NCI-H1436 (cell line): ENCODE measurements around the gene RXRA.

Experiments used
- DNase-seq: peaks from one replicate; lab custom pipeline; 2025; lab: John Stamatoyannopoulos, UW

RXRA gene

GRCh38 chr9:134324359-134325095, 1.7 kb upstream of the RXRA start:
- DNase-seq: no peak

DNA sequence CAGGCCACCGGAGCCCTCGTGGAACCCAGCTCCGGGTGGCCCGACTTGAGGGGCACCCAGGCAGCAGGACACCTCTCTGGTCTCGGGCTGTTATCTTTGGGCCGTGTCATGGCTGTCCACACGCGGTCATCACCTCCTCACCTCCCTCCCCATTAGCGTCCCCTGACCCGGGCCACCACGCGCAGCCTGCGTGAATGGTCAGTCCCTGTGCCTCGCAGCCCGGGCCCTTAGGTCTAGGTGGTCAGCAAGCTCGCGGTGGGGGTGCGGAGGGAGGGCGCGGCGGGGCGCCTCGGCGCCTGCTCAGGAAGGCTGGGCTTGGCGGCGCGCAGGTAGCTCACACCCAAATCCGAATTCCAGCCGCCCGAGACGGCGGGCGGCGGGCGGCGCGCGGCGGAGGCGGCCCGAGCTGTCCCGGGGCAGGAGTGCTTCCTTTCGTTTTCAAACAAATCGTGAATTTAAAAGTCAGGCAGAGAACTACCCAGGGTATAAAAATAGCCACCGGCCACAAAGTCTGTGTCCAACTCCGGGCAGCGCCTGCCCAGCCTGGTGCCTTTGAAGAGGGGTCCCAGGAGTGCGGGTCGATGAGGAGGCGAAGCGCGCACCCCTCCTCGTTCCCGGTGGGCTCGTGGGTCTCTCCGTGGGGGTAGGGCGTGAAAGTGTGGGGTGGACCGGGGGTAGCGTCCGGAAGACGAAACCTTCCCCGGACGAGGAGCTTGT, 1.0 kb upstream of the RXRA start:
- no peak for DNase-seq

GRCh38 chr9:134326724-134327601, 708 bp downstream of the RXRA start:
- DNase-seq: no peak

DNA sequence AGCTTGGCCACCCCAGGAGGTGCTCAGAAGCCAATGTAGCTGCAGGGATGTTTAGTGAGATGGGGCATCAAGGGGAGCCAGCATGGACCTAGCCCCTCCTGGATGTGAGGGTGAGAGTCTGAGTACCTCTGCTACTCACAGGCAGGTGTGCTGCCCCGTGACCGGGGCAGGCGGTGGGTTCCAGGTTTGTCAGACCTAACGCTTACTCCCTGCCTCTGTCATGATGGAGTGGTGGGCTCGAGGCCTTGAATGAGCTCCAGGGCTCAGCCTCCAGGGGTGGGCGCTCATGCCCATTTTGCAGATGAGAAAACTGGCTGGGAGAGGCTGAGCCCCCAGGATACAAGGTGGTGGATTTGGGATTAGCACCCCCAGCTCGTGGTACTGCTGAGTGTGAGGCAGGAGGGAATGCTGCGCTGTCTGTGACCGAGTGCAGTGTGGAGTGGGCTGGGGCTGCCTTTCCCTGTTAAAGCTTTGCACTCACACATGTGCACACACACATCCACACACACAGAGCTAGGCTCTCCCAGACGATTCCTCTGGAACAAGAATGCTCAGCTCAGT, 1.5 kb downstream of the RXRA start:
- DNase-seq: no peak

DNA sequence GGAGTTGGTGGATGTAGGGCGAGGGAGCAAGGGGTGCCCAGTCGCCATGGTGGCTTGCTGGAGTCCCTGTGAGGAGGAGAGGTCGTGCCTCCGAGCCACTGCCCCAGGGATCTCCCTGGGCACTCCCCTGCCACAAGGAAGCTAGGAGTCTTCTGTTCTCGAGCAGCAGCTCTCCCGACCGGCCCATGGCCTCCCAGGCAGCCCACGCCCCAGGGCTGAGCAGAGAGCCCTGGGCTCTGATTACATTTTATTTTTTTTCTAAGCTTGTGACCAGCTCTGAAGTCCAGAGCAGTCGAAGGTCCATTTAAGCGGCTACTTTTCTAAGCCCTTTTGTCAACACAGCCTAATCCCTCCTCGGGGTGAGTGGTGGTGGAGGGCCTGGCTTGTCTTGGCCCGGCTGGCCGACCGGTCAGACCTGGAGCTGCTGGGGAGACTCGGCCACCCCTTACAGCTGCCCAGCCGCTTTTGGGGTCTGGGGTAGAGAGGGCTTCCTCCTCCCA, 2.1 kb downstream of the RXRA start:
- DNase-seq: no peak

GRCh38 chr9:134328841-134329575, 2.8 kb downstream of the RXRA start:
- no peak for DNase-seq

GRCh38 chr9:134329576-134329855, 3.3 kb downstream of the RXRA start:
- no peak for DNase-seq

- no peak for DNase-seq
These were observed 3.6 kb downstream of the RXRA start for GRCh38 chr9:134329886-134330285.

- no peak for DNase-seq
These were observed 4.3 kb downstream of the RXRA start for GRCh38 chr9:134330590-134330989.

DNA sequence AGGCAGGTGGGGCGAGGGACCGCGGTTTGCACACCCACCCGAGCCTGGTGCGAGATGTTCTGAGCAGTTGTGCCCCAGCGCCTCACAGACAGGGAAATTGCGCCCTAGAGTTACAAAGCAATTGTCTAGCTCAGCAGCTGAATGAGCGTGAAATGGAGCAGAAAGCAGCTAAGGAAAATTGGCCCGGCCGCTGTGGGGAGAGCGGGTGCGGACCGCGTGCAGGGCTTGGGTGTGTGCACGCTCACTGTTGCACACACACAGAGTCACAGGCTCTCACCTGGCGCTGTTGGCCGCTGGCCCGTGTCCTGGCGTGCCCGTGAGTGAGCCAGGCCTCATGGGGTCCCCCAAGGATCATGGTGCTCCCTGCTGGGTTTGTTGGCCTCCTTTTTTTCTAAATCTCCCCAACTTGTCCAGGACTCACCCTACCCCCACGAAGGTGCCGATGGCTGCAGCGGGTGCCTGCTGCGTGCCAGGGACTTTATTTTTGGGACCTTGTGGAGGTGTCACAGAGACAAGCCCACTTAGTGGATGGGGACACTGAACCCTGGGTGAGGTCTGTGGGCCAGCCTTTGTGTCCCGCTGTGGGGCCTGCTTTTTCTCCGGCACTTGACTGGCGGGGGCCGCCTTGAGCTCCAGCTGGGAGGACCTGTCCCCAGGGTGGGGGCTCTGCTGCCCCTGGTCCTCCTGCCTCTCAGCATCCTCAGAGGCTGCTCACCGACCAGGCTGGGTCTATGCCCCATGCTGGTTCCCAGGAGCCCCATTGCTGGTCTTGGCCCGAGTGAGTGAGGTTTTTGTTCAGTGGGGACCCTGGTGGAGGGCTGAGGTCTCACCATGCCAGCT, 5.2 kb downstream of the RXRA start:
- DNase-seq: no peak

- no peak for DNase-seq
These were observed 6.0 kb downstream of the RXRA start for GRCh38 chr9:134332266-134332665.

GRCh38 chr9:134332841-134333233, 6.6 kb downstream of the RXRA start:
- DNase-seq: no peak

- DNase-seq: no peak
These were observed 7.1 kb downstream of the RXRA start for GRCh38 chr9:134333234-134333873.

- no peak for DNase-seq
These were observed 7.8 kb downstream of the RXRA start for GRCh38 chr9:134333874-134334581.

DNA sequence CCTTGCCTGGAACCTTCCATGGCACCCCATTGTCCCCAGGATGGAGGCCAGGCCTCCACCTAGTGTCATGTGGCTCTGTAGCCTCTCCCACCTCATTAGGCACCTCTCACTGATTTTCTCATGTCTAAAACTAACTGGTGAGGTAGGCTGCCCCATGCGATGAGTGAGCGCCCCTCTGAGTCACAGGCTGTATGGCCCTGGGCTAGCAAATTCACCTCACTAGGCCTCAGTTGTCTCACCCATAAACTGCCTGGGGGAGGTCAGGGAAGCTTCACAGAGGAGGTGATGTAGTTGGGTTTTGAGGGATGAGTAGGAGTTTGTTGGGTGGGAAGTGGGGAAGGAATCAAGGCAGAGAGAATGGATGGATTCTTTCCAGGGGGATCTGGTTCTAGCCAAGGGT, 8.8 kb downstream of the RXRA start:
- no peak for DNase-seq

- DNase-seq: no peak
These were observed 9.4 kb downstream of the RXRA start for GRCh38 chr9:134335486-134336220.

DNA sequence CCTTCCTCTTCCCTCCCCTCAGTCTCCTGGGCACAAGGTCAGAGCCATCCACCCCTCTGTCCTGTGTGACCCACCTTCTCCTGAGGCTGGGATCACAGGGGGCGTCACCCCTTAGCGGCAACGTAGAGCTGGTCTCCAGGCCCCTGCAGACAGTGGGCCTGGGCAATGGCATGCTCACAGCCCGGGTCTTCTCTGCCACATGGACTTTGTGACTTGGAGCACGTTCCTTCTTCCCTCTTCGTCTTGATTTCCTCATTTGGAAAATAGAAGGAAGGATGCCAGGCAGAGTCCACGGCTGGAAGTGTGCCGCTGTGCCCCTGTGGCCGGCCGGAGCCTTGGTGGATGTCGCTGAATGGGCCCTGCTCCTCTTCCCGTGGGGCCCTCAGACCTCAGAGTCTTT, 10.0 kb downstream of the RXRA start:
- DNase-seq: no peak

- DNase-seq: no peak
These were observed 10.7 kb downstream of the RXRA start for GRCh38 chr9:134336924-134337323.

DNA sequence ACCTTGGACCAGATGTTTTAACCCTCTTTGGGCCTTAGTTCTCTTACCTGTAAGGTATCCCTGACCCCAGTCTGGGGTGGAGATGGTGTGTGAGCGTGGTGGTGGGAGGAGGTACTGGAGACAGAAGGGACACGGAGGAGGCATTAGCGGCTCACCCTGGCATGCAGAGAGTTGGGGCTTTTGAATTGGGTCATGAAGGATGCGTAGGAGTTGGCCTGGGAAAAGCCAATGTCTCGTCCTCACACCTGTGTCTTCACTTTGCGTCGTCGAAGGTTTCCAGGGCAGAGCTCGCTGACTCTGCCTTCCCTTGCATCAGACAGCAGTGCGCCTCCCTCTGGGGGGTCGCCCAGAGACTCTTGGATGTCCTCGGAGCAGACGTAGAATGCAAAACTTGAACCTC, 11.2 kb downstream of the RXRA start:
- DNase-seq: no peak
